SK-N-SH (cell line): ENCODE data around the gene SERPINE1. TPM values are rescaled to one million over a fixed set of nuclear protein-coding genes. Genes with fewer than 3 reads are reported as not detected.
A peak's percentile ranks its signal among the peaks of the same experiment; 100 is the strongest.

Source experiments
- CTCF ChIA-PET: fragments of 300-600, 350-600 bp; formaldehyde crosslinking; extraction: SDS; loops from one replicate; lab custom pipeline; 2021; lab: Yijun Ruan, JAX
- POLR2A ChIA-PET: fragments of 350-600 bp; sonication (Branson Sonifier 250); formaldehyde crosslinking; extraction: SDS; loops from one replicate; lab custom pipeline; 2020; ENCODE audit warnings: antibody characterized with exemption, inconsistent platforms; lab: Yijun Ruan, JAX
- DNase-seq: peaks from one replicate; pipeline ENCODE4 v3.0.0; 2012
- H2AFZ ChIP-seq: fragments of 200-600 bp; sonication (generic); 2 replicates; pipeline ENCODE4 v1.8.1; 2016; ENCODE audit warnings: antibody characterized with exemption, mild to moderate bottlenecking, low read depth
- H3F3A ChIP-seq: fragments of 200-600 bp; sonication (generic); replicated peaks from 2 replicates; pipeline ENCODE3; 2016; ENCODE audit warnings: antibody characterized with exemption, mild to moderate bottlenecking; ENCODE audit not compliant: insufficient read depth
- H3K27ac ChIP-seq, 2 experiments: fragments of 200-500 bp in 1 of 2; fragments of 200-600 bp in 1 of 2; sonication (Bioruptor generic) in 1 of 2; sonication (generic), shearing (Covaris generic) in 1 of 2; 2 replicates each; pipeline versions ENCODE4 v1.5.1 to v1.6.1; 2014 to 2016; ENCODE audit warnings: low read depth in 2 of 2, inconsistent platforms in 1 of 2, low read length in 1 of 2, mild to moderate bottlenecking in 1 of 2, mixed read lengths in 1 of 2
- H3K27me3 ChIP-seq: fragments of 200-600 bp; sonication (generic), shearing (Covaris generic); 2 replicates; pipeline ENCODE4 v1.6.1; 2016; ENCODE audit warnings: mixed run types; ENCODE audit not compliant: insufficient read depth
- H3K36me3 ChIP-seq, 2 experiments: fragments of 200-500 bp in 1 of 2; fragments of 200-600 bp in 1 of 2; sonication (Bioruptor generic) in 1 of 2; sonication (generic) in 1 of 2; replicated peaks in 1 of 2; 2 replicates each; pipeline versions ENCODE3 to v1.5.1; 2014 to 2016; ENCODE audit warnings: low read length in 1 of 2, mild to moderate bottlenecking in 1 of 2; ENCODE audit not compliant: insufficient read depth in 2 of 2, control insufficient read depth in 1 of 2
- H3K4me1 ChIP-seq, 2 experiments: fragments of 200-500 bp in 1 of 2; fragments of 200-600 bp in 1 of 2; sonication (Bioruptor generic) in 1 of 2; sonication (generic), shearing (Covaris generic) in 1 of 2; 2 replicates each; pipeline versions ENCODE4 v1.5.1 to v1.6.1; 2014 to 2016; ENCODE audit warnings: low read depth in 1 of 2, low read length in 1 of 2, mixed run types in 1 of 2; ENCODE audit not compliant: insufficient read depth in 2 of 2, control insufficient read depth in 1 of 2
- H3K4me2 ChIP-seq: fragments of 200-600 bp; sonication (generic), shearing (Covaris generic); 2 replicates; pipeline ENCODE4 v1.6.1; 2017; ENCODE audit warnings: mixed run types
- H3K4me3 ChIP-seq, 2 experiments: fragments of 200-500 bp in 1 of 2; fragments of 200-600 bp in 1 of 2; sonication (Bioruptor generic) in 1 of 2; sonication (generic), shearing (Covaris generic) in 1 of 2; 2 replicates each; pipeline versions ENCODE4 v1.5.1 to v1.8.1; 2014 to 2016; ENCODE audit warnings: low read depth in 2 of 2, inconsistent platforms in 1 of 2, low read length in 1 of 2, mild to moderate bottlenecking in 1 of 2, mixed read lengths in 1 of 2, moderate library complexity in 1 of 2
- H3K79me2 ChIP-seq: fragments of 200-600 bp; sonication (generic); 2 replicates; pipeline ENCODE4 v1.8.1; 2017; ENCODE audit warnings: mild to moderate bottlenecking; ENCODE audit not compliant: insufficient read depth
- H3K9ac ChIP-seq: fragments of 200-600 bp; sonication (generic); 2 replicates; pipeline ENCODE4 v1.6.1; 2017; ENCODE audit warnings: mixed run types
- H3K9me2 ChIP-seq: fragments of 200-600 bp; sonication (generic); 2 replicates; pipeline ENCODE4 v1.6.1; 2017; ENCODE audit warnings: mixed run types
- H3K9me3 ChIP-seq: fragments of 200-600 bp; sonication (generic); 2 replicates; pipeline ENCODE4 v1.6.1; 2017; ENCODE audit warnings: mixed run types, mild to moderate bottlenecking, moderate library complexity
- H4K20me1 ChIP-seq: fragments of 200-600 bp; sonication (generic); 2 replicates; pipeline ENCODE4 v1.6.1; 2017; ENCODE audit warnings: mild to moderate bottlenecking, mixed run types; ENCODE audit not compliant: insufficient read depth
- CHD2 ChIP-seq: fragments of 150-350 bp; IDR thresholded peaks from 2 replicates; pipeline ENCODE4 v1.6.1; 2018; ENCODE audit warnings: low read length; ENCODE audit not compliant: partially characterized antibody
- ELF1 ChIP-seq: IDR thresholded peaks from 2 replicates; pipeline ENCODE4 v1.4.0; 2012
- EP300 ChIP-seq, 2 experiments: IDR thresholded peaks; 2 replicates each; pipeline versions ENCODE4 v1.4.0 to v1.6.1; 2012; ENCODE audit warnings: borderline replicate concordance in 1 of 2, low read depth in 1 of 2, low read length in 1 of 2
- FOSL2 ChIP-seq: IDR thresholded peaks from 2 replicates; pipeline ENCODE4 v1.4.0; 2012; ENCODE audit warnings: low read depth, mild to moderate bottlenecking, moderate library complexity, borderline replicate concordance
- FOXJ3 ChIP-seq: sonication (generic); formaldehyde crosslinking; IDR thresholded peaks from 2 replicates; pipeline ENCODE4 v1.5.1; 2020; ENCODE audit warnings: mild to moderate bottlenecking, missing genetic modification reagents
- FOXM1 ChIP-seq: IDR thresholded peaks from 2 replicates; pipeline ENCODE4 v1.4.0; 2012; ENCODE audit warnings: low read depth, mild to moderate bottlenecking
- GABPA ChIP-seq: IDR thresholded peaks from 2 replicates; pipeline ENCODE4 v1.4.0; 2012; ENCODE audit warnings: low read depth, mild to moderate bottlenecking
- GATA2 ChIP-seq: sonication (generic); formaldehyde crosslinking; IDR thresholded peaks from 2 replicates; pipeline ENCODE4 v1.5.0; 2020; ENCODE audit warnings: mild to moderate bottlenecking, missing genetic modification reagents
- JUND ChIP-seq: IDR thresholded peaks from 2 replicates; pipeline ENCODE4 v1.4.0; 2012
- MEF2A ChIP-seq: IDR thresholded peaks from 2 replicates; pipeline ENCODE4 v1.4.0; 2012; ENCODE audit warnings: low read depth, borderline replicate concordance
- NFIC ChIP-seq: IDR thresholded peaks from 2 replicates; pipeline ENCODE4 v1.4.0; 2012; ENCODE audit warnings: borderline replicate concordance
- RFX5 ChIP-seq: IDR thresholded peaks from 2 replicates; pipeline ENCODE4 v1.6.1; 2012; ENCODE audit warnings: mild to moderate bottlenecking, improper control_type of control experiment, low read length
- RXRA ChIP-seq: IDR thresholded peaks from 2 replicates; pipeline ENCODE4 v1.4.0; 2012; ENCODE audit warnings: low read depth, mild to moderate bottlenecking, borderline replicate concordance
- SMC3 ChIP-seq: IDR thresholded peaks from 2 replicates; pipeline ENCODE4 v1.6.1; 2012; ENCODE audit warnings: low read depth, low read length, improper control_type of control experiment
- TCF12 ChIP-seq: IDR thresholded peaks from 2 replicates; pipeline ENCODE4 v1.4.0; 2012
- YY1 ChIP-seq: IDR thresholded peaks from 2 replicates; pipeline ENCODE4 v1.4.0; 2012; ENCODE audit warnings: low read depth, mild to moderate bottlenecking
- WGBS: methylation state at CpG from one replicate; pipeline ENCODE4 v1.1.6; 2017; ENCODE audit warnings: low lambda C conversion rate; 5-methylcytosine and 5-hydroxymethylcytosine counted together
- polyA plus RNA-seq, 3 experiments: library from polyadenylated mRNA; depleted of rRNA; stranded (reverse); fragments of >200 nt; gene quantifications; 2 replicates each; pipeline ENCODE4 v1.2.3, GENCODE V29; 2012
- TF ChIP-seq, protein P1 (sequence below): IDR thresholded peaks from 2 replicates; pipeline ENCODE4; 2012
- TF ChIP-seq, protein P2 (sequence below): IDR thresholded peaks from 2 replicates; pipeline ENCODE4 v1.4.0; 2012; ENCODE audit warnings: low read depth, borderline replicate concordance
- TF ChIP-seq, protein P3 (sequence below): IDR thresholded peaks from 2 replicates; pipeline ENCODE4 v1.6.1; 2012; ENCODE audit warnings: mild to moderate bottlenecking, low read depth, low read length, moderate library complexity
- TF ChIP-seq, protein P4 (sequence below): fragments of 200-600 bp; sonication (generic); IDR thresholded peaks from 2 replicates; pipeline ENCODE4 v1.6.1; 2017; ENCODE audit warnings: antibody characterized with exemption, mild to moderate bottlenecking, moderate library complexity
- TF ChIP-seq, protein P5 (sequence below): IDR thresholded peaks from 2 replicates; pipeline ENCODE4 v1.4.0; 2012; ENCODE audit warnings: low read depth, borderline replicate concordance

Gene SERPINE1
- polyA plus RNA-seq, 1 of the 3 experiments (the other 2 are of a cell fraction) = 4,174 TPM

DNA sequence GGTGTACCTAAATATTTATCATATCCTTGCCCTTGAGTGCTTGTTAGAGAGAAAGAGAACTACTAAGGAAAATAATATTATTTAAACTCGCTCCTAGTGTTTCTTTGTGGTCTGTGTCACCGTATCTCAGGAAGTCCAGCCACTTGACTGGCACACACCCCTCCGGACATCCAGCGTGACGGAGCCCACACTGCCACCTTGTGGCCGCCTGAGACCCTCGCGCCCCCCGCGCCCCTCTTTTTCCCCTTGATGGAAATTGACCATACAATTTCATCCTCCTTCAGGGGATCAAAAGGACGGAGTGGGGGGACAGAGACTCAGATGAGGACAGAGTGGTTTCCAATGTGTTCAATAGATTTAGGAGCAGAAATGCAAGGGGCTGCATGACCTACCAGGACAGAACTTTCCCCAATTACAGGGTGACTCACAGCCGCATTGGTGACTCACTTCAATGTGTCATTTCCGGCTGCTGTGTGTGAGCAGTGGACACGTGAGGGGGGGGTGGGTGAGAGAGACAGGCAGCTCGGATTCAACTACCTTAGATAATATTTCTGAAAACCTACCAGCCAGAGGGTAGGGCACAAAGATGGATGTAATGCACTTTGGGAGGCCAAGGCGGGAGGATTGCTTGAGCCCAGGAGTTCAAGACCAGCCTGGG lies 11.4 kb downstream of the SERPINE1 start (continued):
- TF ChIP-seq, protein P1, sequence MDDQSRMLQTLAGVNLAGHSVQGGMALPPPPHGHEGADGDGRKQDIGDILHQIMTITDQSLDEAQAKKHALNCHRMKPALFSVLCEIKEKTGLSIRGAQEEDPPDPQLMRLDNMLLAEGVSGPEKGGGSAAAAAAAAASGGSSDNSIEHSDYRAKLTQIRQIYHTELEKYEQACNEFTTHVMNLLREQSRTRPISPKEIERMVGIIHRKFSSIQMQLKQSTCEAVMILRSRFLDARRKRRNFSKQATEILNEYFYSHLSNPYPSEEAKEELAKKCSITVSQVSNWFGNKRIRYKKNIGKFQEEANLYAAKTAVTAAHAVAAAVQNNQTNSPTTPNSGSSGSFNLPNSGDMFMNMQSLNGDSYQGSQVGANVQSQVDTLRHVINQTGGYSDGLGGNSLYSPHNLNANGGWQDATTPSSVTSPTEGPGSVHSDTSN = peak; percentile 85
- TF ChIP-seq, protein P2, sequence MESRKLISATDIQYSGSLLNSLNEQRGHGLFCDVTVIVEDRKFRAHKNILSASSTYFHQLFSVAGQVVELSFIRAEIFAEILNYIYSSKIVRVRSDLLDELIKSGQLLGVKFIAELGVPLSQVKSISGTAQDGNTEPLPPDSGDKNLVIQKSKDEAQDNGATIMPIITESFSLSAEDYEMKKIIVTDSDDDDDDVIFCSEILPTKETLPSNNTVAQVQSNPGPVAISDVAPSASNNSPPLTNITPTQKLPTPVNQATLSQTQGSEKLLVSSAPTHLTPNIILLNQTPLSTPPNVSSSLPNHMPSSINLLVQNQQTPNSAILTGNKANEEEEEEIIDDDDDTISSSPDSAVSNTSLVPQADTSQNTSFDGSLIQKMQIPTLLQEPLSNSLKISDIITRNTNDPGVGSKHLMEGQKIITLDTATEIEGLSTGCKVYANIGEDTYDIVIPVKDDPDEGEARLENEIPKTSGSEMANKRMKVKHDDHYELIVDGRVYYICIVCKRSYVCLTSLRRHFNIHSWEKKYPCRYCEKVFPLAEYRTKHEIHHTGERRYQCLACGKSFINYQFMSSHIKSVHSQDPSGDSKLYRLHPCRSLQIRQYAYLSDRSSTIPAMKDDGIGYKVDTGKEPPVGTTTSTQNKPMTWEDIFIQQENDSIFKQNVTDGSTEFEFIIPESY = peak; percentile 90
- TF ChIP-seq JUND = peak; percentile 100
- TF ChIP-seq EP300 (IDR thresholded peaks at IDR 0.05; ENCODE audit: borderline replicate concordance in 1 of 2, low read depth in 1 of 2, low read length in 1 of 2) = peak; percentile 75 to 98
- TF ChIP-seq RXRA = peak; percentile 96; the same call in 1 of the 2 replicates
- TF ChIP-seq FOXJ3 (CRISPR knock-in tag) = no peak
- no peak for TF ChIP-seq YY1

DNA sequence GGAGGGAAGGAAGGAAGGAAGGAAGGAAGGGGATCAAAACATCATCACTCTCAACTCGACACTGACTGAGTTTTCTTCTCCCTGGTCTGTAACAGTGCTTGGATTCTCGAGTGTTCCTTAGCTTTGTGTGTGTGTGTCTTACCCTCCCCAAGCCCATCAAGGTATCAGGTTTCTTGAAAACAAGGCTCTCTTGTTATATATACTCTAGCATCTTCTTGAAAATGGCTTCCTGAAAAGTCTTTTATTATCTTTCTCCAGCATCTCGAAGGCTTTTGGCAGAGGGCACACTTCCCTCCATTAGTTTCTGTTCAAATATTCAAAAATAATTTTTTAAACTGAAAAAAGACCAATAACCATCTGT lies 13.4 kb downstream of the SERPINE1 start:
- H3K79me2 ChIP-seq = no peaks in the 10 kb centered on the region
- ChIA-PET CTCF (interaction anchor here (0.7 to 10.7 kb wide), 10 partner anchors 15 to 245 kb away, joined by 3 to 257 read pairs (median 10); partner anchors contain the start of genes ACHE, AP1S1 and FIS1), POLR2A (interaction anchor here (1.4 kb wide), 1 partner anchor 25 kb away, joined by 7 read pairs; the partner anchor contains the start of gene VGF)
- H2AFZ ChIP-seq = no peak overlapping the region
- no peaks in the 10 kb centered on the region for H3K27me3 ChIP-seq
- H3K36me3 ChIP-seq = peaks cover 10 to 21% of the 10 kb centered on the region in 2 experiments
- no peak overlapping the region for H3K4me2 ChIP-seq
- peaks cover 28% of the 10 kb centered on the region for H4K20me1 ChIP-seq
- H3K9ac ChIP-seq = no peak overlapping the region
- WGBS = 36% methylated on average over 3 of the region's 3 CpGs
- no peaks in the 10 kb centered on the region for H3K9me2 ChIP-seq
- H3K4me1 ChIP-seq = peaks cover 5 to 10% of the 10 kb centered on the region in 2 experiments; a peak in 2 of 4 replicates
- H3K9me3 ChIP-seq = no peaks in the 10 kb centered on the region
- no peak overlapping the region for H3K4me3 ChIP-seq
- H3F3A ChIP-seq = peaks cover 67% of the 10 kb centered on the region
- no peak for DNase-seq
- peak overlapping the region in 1 of 2 experiments; percentile 98; a peak in 2 of 4 replicates for H3K27ac ChIP-seq
- TF ChIP-seq CHD2 = no peak
- TF ChIP-seq, protein P3, sequence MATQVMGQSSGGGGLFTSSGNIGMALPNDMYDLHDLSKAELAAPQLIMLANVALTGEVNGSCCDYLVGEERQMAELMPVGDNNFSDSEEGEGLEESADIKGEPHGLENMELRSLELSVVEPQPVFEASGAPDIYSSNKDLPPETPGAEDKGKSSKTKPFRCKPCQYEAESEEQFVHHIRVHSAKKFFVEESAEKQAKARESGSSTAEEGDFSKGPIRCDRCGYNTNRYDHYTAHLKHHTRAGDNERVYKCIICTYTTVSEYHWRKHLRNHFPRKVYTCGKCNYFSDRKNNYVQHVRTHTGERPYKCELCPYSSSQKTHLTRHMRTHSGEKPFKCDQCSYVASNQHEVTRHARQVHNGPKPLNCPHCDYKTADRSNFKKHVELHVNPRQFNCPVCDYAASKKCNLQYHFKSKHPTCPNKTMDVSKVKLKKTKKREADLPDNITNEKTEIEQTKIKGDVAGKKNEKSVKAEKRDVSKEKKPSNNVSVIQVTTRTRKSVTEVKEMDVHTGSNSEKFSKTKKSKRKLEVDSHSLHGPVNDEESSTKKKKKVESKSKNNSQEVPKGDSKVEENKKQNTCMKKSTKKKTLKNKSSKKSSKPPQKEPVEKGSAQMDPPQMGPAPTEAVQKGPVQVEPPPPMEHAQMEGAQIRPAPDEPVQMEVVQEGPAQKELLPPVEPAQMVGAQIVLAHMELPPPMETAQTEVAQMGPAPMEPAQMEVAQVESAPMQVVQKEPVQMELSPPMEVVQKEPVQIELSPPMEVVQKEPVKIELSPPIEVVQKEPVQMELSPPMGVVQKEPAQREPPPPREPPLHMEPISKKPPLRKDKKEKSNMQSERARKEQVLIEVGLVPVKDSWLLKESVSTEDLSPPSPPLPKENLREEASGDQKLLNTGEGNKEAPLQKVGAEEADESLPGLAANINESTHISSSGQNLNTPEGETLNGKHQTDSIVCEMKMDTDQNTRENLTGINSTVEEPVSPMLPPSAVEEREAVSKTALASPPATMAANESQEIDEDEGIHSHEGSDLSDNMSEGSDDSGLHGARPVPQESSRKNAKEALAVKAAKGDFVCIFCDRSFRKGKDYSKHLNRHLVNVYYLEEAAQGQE = no peak
- TF ChIP-seq FOSL2 = no peak
- TF ChIP-seq, protein P4, sequence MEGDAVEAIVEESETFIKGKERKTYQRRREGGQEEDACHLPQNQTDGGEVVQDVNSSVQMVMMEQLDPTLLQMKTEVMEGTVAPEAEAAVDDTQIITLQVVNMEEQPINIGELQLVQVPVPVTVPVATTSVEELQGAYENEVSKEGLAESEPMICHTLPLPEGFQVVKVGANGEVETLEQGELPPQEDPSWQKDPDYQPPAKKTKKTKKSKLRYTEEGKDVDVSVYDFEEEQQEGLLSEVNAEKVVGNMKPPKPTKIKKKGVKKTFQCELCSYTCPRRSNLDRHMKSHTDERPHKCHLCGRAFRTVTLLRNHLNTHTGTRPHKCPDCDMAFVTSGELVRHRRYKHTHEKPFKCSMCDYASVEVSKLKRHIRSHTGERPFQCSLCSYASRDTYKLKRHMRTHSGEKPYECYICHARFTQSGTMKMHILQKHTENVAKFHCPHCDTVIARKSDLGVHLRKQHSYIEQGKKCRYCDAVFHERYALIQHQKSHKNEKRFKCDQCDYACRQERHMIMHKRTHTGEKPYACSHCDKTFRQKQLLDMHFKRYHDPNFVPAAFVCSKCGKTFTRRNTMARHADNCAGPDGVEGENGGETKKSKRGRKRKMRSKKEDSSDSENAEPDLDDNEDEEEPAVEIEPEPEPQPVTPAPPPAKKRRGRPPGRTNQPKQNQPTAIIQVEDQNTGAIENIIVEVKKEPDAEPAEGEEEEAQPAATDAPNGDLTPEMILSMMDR = no peak
- no peak for TF ChIP-seq TCF12
- no peak for TF ChIP-seq SMC3
- TF ChIP-seq, protein P5, sequence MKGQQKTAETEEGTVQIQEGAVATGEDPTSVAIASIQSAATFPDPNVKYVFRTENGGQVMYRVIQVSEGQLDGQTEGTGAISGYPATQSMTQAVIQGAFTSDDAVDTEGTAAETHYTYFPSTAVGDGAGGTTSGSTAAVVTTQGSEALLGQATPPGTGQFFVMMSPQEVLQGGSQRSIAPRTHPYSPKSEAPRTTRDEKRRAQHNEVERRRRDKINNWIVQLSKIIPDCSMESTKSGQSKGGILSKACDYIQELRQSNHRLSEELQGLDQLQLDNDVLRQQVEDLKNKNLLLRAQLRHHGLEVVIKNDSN = no peak
- TF ChIP-seq RFX5 = no peak
- TF ChIP-seq FOXJ3 (CRISPR knock-in tag) = no peak
- TF ChIP-seq, protein P1 = peak; percentile 46
- no peak for TF ChIP-seq MEF2A
- TF ChIP-seq NFIC = peak; percentile 37; the same call in 1 of the 2 replicates
- TF ChIP-seq ELF1 = no peak; the same call in 1 of the 2 replicates
- no peak for TF ChIP-seq GABPA
- TF ChIP-seq RXRA = no peak
- TF ChIP-seq FOXM1 = no peak
- TF ChIP-seq GATA2 (CRISPR knock-in tag) = no peak
